Uterus (tissue), 4 donors: ENCODE results near the gene NRK. TPM values are rescaled to one million over a fixed set of nuclear protein-coding genes. Genes with fewer than 3 reads are reported as not detected.
"Not testable (repeated sequence)": the region's sequence is repeated elsewhere in the genome, so short reads cannot be mapped to it uniquely, and the experiment has no call there.

Experiments
- DNase-seq, 2 donors: peaks; one replicate each; pipeline ENCODE4 v3.0.0-alpha.2; 2019 to 2020
- H3K27ac ChIP-seq, 2 donors: fragments of 200-600 bp; sonication (generic); 1 replicate in 1 of 2; 2 replicates in 1 of 2; pipeline ENCODE4 v1.5.1; 2016 to 2018
- H3K27me3 ChIP-seq, 2 donors: fragments of 200-600 bp; sonication (generic); one replicate each; pipeline ENCODE4 v1.5.1; 2018 to 2019; ENCODE audit warnings: control low read depth in 1 of 2
- H3K36me3 ChIP-seq, 2 donors: fragments of 200-600 bp; sonication (generic); one replicate each; pipeline ENCODE4 v1.5.1; 2019; ENCODE audit warnings: control low read depth in 1 of 2
- H3K4me1 ChIP-seq, 2 donors: fragments of 200-600 bp; sonication (generic); one replicate each; pipeline ENCODE4 v1.5.1; 2018 to 2019; ENCODE audit warnings: control low read depth in 1 of 2
- H3K4me3 ChIP-seq, 2 donors: fragments of 200-600 bp; sonication (generic); 1 replicate in 1 of 2; 2 replicates in 1 of 2; pipeline ENCODE4 v1.5.1; 2018 to 2019; ENCODE audit warnings: mild to moderate bottlenecking in 1 of 2
- H3K9me3 ChIP-seq, 2 donors: fragments of 200-600 bp; sonication (generic); one replicate each; pipeline ENCODE4 v1.5.1; 2019; ENCODE audit warnings: control low read depth in 1 of 2
- CTCF ChIP-seq, 4 experiments: fragments of 200-600 bp in 2 of 4; fragments of 450-650 bp in 2 of 4; sonication (generic) in 2 of 4; IDR thresholded peaks; one replicate each; pipeline ENCODE4 v1.5.1; 2016 to 2019; ENCODE audit warnings: antibody characterized with exemption in 4 of 4, mild to moderate bottlenecking in 2 of 4, moderate library complexity in 1 of 4
- POLR2A ChIP-seq, 2 donors: fragments of 450-650 bp; IDR thresholded peaks; one replicate each; pipeline ENCODE4 v1.6.1; 2016; ENCODE audit warnings: antibody characterized with exemption in 2 of 2, mild to moderate bottlenecking in 1 of 2, moderate library complexity in 1 of 2
- intact Hi-C: fragments of 100-400 bp; cut with DNase I; formaldehyde crosslinking; loops from one replicate; pipeline ENCODE4 v1.15.1; 2023; ENCODE audit warnings: low total_unique reads
- total RNA-seq, 4 donors: library from RNA; depleted of rRNA in 3 of 4; stranded (reverse); fragments of >200 nt in 3 of 4; gene quantifications; one replicate each; pipeline versions ENCODE4 v1.1.0 to v1.2.4, GENCODE V29; 2014 to 2023
- donor health status: DM: yes; HTN: yes; CAD: no.

The NRK gene
- total RNA-seq, 4 donors from 2014 or later, result 1.5 to 30.2 (median 2.8) TPM

GRCh38 chrX:105829011-105829410 lies 6.7 kb downstream of the NRK start:
- H3K4me3 ChIP-seq, result no peak overlapping the region
- no peaks in the 10 kb centered on the region for H3K9me3 ChIP-seq
- H3K27ac ChIP-seq, result no peak overlapping the region
- intact Hi-C loops, result no loop called here
- no peaks in the 10 kb centered on the region for H3K36me3 ChIP-seq
- DNase-seq, result no peak
- H3K27me3 ChIP-seq, result no peaks in the 10 kb centered on the region
- TF ChIP-seq POLR2A (IDR thresholded peaks at IDR 0.05), result no peak
- no peak for TF ChIP-seq CTCF (IDR thresholded peaks at IDR 0.05)
- H3K4me1 ChIP-seq, result no peaks in the 10 kb centered on the region

- DNase-seq, result peak; percentile 68 to 70
- H3K9me3 ChIP-seq, result no peaks in the 10 kb centered on the region
- H3K4me3 ChIP-seq, result no peak overlapping the region
- TF ChIP-seq CTCF (IDR thresholded peaks at IDR 0.05) (no peak), POLR2A (IDR thresholded peaks at IDR 0.05) (no peak)
- H3K27ac ChIP-seq, result peak overlapping the region in 1 of 2 donors; percentile 9
- H3K36me3 ChIP-seq, result no peaks in the 10 kb centered on the region
- intact Hi-C loops, result no loop called here
- H3K4me1 ChIP-seq, result no peaks in the 10 kb centered on the region
- no peaks in the 10 kb centered on the region for H3K27me3 ChIP-seq
Observed at GRCh38 chrX:105837232-105837631, 14.9 kb downstream of the NRK start.

- Histone ChIP-seq H3K9me3 (no peaks in the 10 kb centered on the region), H3K36me3 (no peaks in the 10 kb centered on the region), H3K4me1 (no peaks in the 10 kb centered on the region), H3K4me3 (no peak overlapping the region), H3K27me3 (no peaks in the 10 kb centered on the region), H3K27ac (no peak overlapping the region)
- intact Hi-C loops, result no loop called here
- no peak for TF ChIP-seq CTCF (IDR thresholded peaks at IDR 0.05)
- DNase-seq, result no peak
Observed at GRCh38 chrX:105845631-105846030, 23.3 kb downstream of the NRK start.

GRCh38 chrX:105850100-105850499 lies 27.8 kb downstream of the NRK start:
- H3K27me3 ChIP-seq, H3K36me3 ChIP-seq, H3K4me1 ChIP-seq, intact Hi-C loops, H3K27ac ChIP-seq, DNase-seq, H3K9me3 ChIP-seq, H3K4me3 ChIP-seq: not testable (repeated sequence)

- DNase-seq, result no peak
- no peak overlapping the region for H3K4me3 ChIP-seq
- no peaks in the 10 kb centered on the region for H3K9me3 ChIP-seq
- no peak for TF ChIP-seq CTCF (IDR thresholded peaks at IDR 0.05)
- TF ChIP-seq POLR2A (IDR thresholded peaks at IDR 0.05), result no peak
- H3K27me3 ChIP-seq, result no peaks in the 10 kb centered on the region
- H3K36me3 ChIP-seq, result no peaks in the 10 kb centered on the region
- no peaks in the 10 kb centered on the region for H3K4me1 ChIP-seq
- no peak overlapping the region for H3K27ac ChIP-seq
- intact Hi-C loops, result no loop called here
Observed at GRCh38 chrX:105865709-105866108, 43.4 kb downstream of the NRK start.

GRCh38 chrX:105869701-105870100 lies 47.4 kb downstream of the NRK start:
- no peak for TF ChIP-seq CTCF (IDR thresholded peaks at IDR 0.05)
- TF ChIP-seq POLR2A (IDR thresholded peaks at IDR 0.05), result no peak
- DNase-seq, result no peak
- Histone ChIP-seq H3K36me3 (no peaks in the 10 kb centered on the region), H3K27ac (no peak overlapping the region), H3K4me1 (no peaks in the 10 kb centered on the region), H3K9me3 (no peaks in the 10 kb centered on the region), H3K4me3 (no peak overlapping the region), H3K27me3 (no peaks in the 10 kb centered on the region)
- intact Hi-C loops, result no loop called here
